Measurements from ENCODE around the gene TMUB2.
"Not testable (repeated sequence)": the region's sequence is repeated elsewhere in the genome, so short reads cannot be mapped to it uniquely, and the experiment has no call there.

The TMUB2 gene

DNA sequence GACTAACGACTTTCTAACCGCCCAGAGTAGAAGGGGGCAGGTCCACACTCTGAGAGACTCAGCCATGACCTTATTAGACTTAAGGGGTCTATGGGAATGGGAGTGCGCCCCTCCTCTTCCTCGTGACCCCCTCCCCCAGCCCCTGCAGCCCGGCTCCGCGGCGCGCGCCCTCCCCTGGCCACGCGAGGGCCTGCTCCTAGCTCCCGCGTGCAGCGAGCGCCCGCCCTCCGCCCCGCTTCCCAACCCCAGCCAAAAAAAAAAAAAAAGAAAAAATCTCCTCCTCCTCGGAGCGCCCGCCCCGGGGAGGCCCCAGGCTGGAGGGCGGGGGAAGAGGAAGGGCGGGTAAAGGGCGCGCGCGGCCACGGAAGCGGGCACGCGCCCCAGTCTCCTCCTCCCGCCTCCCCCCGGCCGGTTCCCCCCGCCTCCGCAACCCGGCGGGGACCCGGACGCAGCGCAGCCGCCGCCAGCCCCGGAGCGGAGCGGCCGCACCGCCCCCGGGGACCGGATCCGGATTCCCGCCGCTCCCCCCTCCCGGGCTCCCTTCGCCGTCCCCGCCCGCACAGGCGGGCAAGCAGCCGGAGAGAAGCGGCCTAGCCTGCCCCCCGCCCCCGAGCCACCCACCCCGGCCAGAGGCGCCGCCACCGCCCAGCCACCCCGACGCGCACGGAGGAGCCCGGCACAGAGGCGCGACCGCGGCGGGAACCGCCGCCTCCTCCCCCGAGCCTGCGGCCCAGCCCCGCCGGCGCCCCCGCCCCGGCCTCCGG, 31.8 kb downstream of the TMUB2 start:
- in situ Hi-C loops (cut with MboI; ENCODE audit: low sequenced_read_pairs) = no loop called here

GRCh38 chr17:44219108-44219615, 32.4 kb downstream of the TMUB2 start:
- in situ Hi-C loops (cut with MboI; ENCODE audit: low sequenced_read_pairs) = no loop called here

GRCh38 chr17:44219616-44220212, 32.9 kb downstream of the TMUB2 start, which contains the start of gene UBTF:
Gene UBTF, minus strand, starts transcription at chr17:44219675. Its CDS starts 1,446 bp downstream, at chr17:44218229.
- in situ Hi-C loops (cut with MboI; ENCODE audit: low sequenced_read_pairs) = no loop called here

DNA sequence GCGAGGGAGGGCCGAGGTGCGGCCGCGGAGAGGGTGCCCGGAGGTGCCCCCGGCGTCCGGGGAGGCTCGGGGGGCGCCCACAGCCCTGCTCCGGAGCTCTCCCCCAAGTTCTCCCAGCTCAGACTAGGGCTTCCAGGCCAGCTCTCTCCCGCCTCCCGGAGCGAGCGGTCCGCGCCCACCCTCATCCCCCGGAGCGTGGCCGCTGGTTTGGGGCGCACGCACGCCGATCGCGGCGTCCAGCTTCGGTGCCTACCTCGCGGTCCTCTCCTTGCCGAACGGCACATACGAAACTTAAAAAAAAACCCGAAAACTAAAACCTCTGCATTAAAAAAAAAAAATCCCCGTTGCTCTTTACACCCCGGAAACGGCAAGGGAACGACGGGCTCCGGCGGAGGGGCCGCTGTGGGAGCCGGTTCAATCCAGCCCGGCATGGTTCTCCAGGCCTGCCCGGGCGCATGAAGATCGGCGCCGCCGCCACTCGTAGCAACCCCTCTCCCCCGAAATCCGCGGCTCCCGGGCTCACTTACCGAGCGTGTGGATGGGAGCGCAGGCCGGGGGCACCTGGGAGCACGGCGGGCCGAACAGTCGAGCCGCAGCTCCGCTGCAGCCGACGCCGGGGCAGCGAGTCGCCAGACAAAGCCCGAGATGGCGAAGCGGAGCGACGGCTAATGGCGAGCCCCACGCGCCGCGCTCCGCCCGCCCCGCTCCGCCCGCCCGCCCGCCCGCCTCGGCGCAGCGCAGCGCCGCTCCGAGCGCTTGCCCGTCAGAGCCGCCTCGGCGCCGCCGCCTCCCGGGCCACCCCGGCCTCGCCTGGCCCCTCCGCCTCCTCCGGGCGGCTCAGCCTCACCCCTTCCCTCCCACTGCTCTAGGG, 33.7 kb downstream of the TMUB2 start:
- in situ Hi-C loops (cut with MboI; ENCODE audit: low sequenced_read_pairs) = no loop called here

GRCh38 chr17:44221084-44221861, 34.5 kb downstream of the TMUB2 start:
- in situ Hi-C loops (cut with MboI; ENCODE audit: low sequenced_read_pairs) = no loop called here

- in situ Hi-C loops (cut with MboI; ENCODE audit: low sequenced_read_pairs) = no loop called here
Measured at GRCh38 chr17:44221862-44222111, 35.0 kb downstream of the TMUB2 start.

DNA sequence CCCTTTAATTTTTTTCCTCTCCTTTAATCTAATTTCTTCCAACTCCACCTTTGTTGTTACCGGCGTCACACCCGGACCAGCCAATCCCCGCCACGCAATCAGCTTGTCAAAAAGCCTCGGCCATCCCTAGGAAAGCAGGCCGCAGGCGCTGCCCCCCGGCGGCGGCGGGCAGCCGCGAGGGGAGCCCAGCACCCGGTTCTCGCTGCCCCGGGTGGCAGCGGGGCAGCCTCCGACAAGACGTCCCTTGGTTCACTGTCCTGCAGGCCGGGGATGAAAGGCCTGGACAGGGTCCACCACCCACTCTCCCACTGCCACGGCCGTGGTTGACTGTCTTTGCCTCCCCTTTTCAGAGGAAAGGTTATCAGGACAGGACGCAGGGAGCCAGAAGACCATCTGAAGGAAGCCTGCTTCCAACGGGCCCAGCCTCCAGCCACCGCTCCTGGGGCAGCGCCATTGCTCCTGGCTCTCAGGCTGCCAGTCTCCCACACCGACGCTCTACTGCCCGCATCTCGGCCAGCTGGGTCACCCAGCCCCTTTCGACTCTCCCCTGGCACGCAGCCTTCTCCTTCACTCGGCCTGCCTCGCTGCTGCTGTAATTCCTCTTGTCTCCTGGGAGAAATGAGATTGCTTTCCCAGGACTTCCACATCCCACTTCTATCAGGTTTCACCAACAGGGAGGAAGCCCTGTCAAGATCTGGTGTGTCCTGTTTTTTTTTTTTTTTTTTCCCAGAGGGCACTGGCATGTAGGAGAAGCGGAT, 35.5 kb downstream of the TMUB2 start:
- in situ Hi-C loops (cut with MboI; ENCODE audit: low sequenced_read_pairs) = no loop called here

DNA sequence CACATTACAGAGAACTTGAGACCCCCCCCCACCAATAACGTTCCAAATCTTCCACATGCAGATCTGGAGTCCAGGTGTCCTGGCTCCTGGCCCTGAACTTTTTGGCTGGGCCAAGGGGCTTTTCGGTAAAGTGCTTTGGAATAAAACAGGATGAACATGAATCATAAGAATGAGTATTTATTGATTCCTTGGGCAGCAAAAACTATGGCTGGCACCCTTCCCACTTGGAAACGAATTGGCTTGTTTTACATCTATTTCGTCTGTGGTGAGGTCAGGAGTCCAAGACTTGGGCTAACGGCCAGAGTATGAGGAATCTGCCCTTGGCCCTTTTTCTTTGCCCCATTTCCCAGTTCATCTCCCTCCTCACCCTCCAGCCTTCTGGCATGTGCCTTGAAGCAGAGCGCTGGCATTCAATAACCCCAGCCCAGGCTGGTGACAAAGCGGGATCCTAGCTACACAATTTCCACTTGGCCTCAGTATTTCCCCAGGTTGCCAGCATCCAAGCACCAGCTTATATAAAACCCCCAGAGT, 36.8 kb downstream of the TMUB2 start:
- in situ Hi-C loops (cut with MboI; ENCODE audit: low sequenced_read_pairs) = no loop called here

- in situ Hi-C loops (cut with MboI; ENCODE audit: low sequenced_read_pairs) = no loop called here
Measured at GRCh38 chr17:44229090-44229489, 42.3 kb downstream of the TMUB2 start.

- in situ Hi-C loops (cut with MboI; ENCODE audit: low sequenced_read_pairs) = no loop called here
Measured at GRCh38 chr17:44230140-44230539, 43.4 kb downstream of the TMUB2 start.

DNA sequence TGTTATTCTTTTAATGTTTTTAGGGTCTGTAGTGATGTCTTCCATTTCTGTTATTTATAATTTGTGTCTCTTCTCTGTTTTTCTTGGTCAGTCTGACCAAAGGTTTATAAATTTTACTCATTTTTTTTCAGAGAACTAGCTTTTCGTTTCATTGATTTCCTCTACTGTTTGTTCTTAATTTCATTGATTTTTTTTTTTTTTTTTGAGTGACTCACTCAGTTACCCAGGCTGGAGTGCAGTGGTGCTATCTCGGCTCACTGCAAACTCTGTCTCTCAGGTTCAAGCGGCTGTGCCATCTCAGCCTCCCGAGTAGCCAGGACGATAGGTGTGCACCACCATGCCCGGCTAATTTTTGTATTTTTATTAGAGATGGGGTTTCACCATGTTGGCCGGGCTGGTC, 45.3 kb downstream of the TMUB2 start:
- in situ Hi-C loops (cut with MboI; ENCODE audit: low sequenced_read_pairs) = no loop called here

DNA sequence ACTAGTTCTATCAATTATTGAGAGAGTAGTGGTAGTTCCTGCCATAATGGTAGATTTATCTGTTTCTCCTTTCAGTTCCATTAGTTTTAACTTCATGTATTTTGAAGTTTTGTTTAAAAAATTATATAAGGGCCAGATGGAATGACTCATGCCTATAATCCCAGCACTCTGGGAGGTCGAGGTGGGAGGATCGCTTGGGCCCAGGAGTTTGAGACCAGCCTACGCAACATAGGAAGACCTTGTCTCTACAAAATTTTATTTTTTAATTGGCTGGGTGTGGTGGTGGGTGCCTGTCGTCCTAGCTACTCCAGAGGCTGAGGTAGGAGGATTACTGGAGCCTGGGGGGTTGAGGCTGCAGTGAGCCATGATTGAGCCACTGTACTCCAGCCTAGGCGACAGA, 46.8 kb downstream of the TMUB2 start:
- in situ Hi-C loops (cut with MboI; ENCODE audit: low sequenced_read_pairs) = no loop called here

- in situ Hi-C loops (cut with MboI; ENCODE audit: low sequenced_read_pairs) = no loop called here
Measured at GRCh38 chr17:44235583-44235936, 48.8 kb downstream of the TMUB2 start.

DNA sequence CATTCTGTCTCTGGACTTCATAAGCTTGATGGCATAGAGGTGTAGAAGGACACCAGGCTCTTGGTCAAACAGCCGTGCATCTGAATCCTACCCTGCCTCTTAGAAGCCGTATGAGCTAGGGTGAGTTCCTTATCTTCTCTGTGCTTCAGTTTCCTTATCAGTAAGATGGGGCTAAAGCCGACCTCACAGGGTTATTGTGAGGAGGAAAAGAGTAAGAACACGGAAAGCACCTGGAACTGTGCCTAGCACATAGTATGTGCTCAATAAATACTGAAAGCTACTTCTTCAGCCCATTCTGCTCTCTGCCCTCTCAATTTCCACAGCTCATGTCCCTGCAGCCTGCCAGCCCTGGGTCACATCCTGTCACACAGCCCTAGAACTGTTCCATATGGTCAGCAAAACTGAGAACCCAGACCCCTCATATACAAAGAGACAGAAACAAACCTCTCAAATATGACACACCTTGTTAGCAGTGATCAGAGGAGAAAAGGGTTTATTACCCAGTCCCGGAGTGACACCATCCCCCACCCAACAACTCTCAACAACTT, 49.7 kb downstream of the TMUB2 start:
- in situ Hi-C loops (cut with MboI; ENCODE audit: low sequenced_read_pairs) = no loop called here

DNA sequence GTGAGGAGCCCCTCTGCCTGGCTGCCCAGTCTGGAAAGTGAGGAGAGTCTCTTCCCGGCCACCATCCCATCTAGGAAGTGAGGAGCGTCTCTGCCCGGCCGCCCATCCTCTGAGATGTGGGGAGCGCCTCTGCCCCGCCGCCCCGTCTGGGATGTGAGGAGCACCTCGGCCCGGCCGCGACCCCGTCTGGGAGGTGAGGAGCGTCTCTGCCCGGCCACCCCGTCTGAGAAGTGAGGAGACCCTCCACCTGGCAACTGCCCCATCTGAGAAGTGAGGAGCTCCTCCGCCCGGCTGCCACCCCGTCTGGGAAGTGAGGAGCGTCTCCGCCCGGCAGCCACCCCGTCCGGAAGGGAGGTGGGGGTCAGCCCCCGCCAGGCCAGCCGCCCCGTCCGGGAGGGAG, 51.1 kb downstream of the TMUB2 start:
- in situ Hi-C loops (cut with MboI; ENCODE audit: low sequenced_read_pairs) = not testable (repeated sequence)

GRCh38 chr17:44241106-44241624, 54.4 kb downstream of the TMUB2 start:
- in situ Hi-C loops (cut with MboI; ENCODE audit: low sequenced_read_pairs) = no loop called here
